Measurements from ENCODE around the gene CARM1. TPM values are rescaled to one million over a fixed set of nuclear protein-coding genes. Genes with fewer than 3 reads are reported as not detected.
"Not testable (repeated sequence)": the region's sequence is repeated elsewhere in the genome, so short reads cannot be mapped to it uniquely, and the experiment has no call there.

Gene CARM1
- total RNA-seq, 1 donor, result 9.0 TPM

GRCh38 chr19:10858204-10858828 is 13.0 kb upstream of the CARM1 start:
- Histone ChIP-seq H3K4me1 (ENCODE audit: insufficient read depth, low read length) (peaks cover 6% of the 10 kb centered on the region), H3K4me3 (ENCODE audit: low read length) (no peak overlapping the region), H3K9me3 (ENCODE audit: low read depth, low read length) (no peaks in the 10 kb centered on the region), H3K27me3 (ENCODE audit: insufficient read depth, low read length) (no peaks in the 10 kb centered on the region)

- no peaks in the 10 kb centered on the region for H3K9me3 ChIP-seq (ENCODE audit: low read depth, low read length)
- no peak overlapping the region for H3K4me3 ChIP-seq (ENCODE audit: low read length)
- H3K27me3 ChIP-seq (ENCODE audit: insufficient read depth, low read length), result no peaks in the 10 kb centered on the region
- H3K4me1 ChIP-seq (ENCODE audit: insufficient read depth, low read length), result peaks cover 16% of the 10 kb centered on the region
These were observed 10.2 kb upstream of the CARM1 start for GRCh38 chr19:10861103-10861651.

GRCh38 chr19:10862561-10863106 is 8.7 kb upstream of the CARM1 start:
- Histone ChIP-seq H3K9me3 (ENCODE audit: low read depth, low read length) (no peaks in the 10 kb centered on the region), H3K4me1 (ENCODE audit: insufficient read depth, low read length) (peaks cover 21% of the 10 kb centered on the region), H3K27me3 (ENCODE audit: insufficient read depth, low read length) (no peaks in the 10 kb centered on the region), H3K4me3 (ENCODE audit: low read length) (no peak overlapping the region)

GRCh38 chr19:10863107-10863717 is 8.1 kb upstream of the CARM1 start:
- Histone ChIP-seq H3K4me1 (ENCODE audit: insufficient read depth, low read length) (peaks cover 27% of the 10 kb centered on the region), H3K27me3 (ENCODE audit: insufficient read depth, low read length) (no peaks in the 10 kb centered on the region), H3K9me3 (ENCODE audit: low read depth, low read length) (no peaks in the 10 kb centered on the region), H3K4me3 (ENCODE audit: low read length) (no peak overlapping the region)

GRCh38 chr19:10864538-10864899 is 6.8 kb upstream of the CARM1 start:
- Histone ChIP-seq H3K4me3 (ENCODE audit: low read length) (no peak overlapping the region), H3K27me3 (ENCODE audit: insufficient read depth, low read length) (no peaks in the 10 kb centered on the region), H3K9me3 (ENCODE audit: low read depth, low read length) (no peaks in the 10 kb centered on the region), H3K4me1 (ENCODE audit: insufficient read depth, low read length) (peaks cover 36% of the 10 kb centered on the region)

- no peaks in the 10 kb centered on the region for H3K9me3 ChIP-seq (ENCODE audit: low read depth, low read length)
- peaks cover 39% of the 10 kb centered on the region for H3K4me1 ChIP-seq (ENCODE audit: insufficient read depth, low read length)
- no peaks in the 10 kb centered on the region for H3K27me3 ChIP-seq (ENCODE audit: insufficient read depth, low read length)
- no peak overlapping the region for H3K4me3 ChIP-seq (ENCODE audit: low read length)
These were observed 4.9 kb upstream of the CARM1 start for GRCh38 chr19:10866495-10866894.

- H3K4me1 ChIP-seq (ENCODE audit: insufficient read depth, low read length), result peaks cover 50% of the 10 kb centered on the region
These were observed 2.3 kb upstream of the CARM1 start for GRCh38 chr19:10868872-10869547.

GRCh38 chr19:10869872-10870311 is 1.5 kb upstream of the CARM1 start:
- H3K9me3 ChIP-seq (ENCODE audit: low read depth, low read length); H3K27me3 ChIP-seq (ENCODE audit: insufficient read depth, low read length); H3K4me3 ChIP-seq (ENCODE audit: low read length): not testable (repeated sequence)
- peaks cover 43% of the 10 kb centered on the region for H3K4me1 ChIP-seq (ENCODE audit: insufficient read depth, low read length)

More at GRCh38 chr19:10868872-10869547, 2.3 kb upstream of the CARM1 start:
- Histone ChIP-seq H3K4me3 (ENCODE audit: low read length) (no peak overlapping the region), H3K27me3 (ENCODE audit: insufficient read depth, low read length) (no peaks in the 10 kb centered on the region), H3K9me3 (ENCODE audit: low read depth, low read length) (no peaks in the 10 kb centered on the region)

- no peaks in the 10 kb centered on the region for H3K27me3 ChIP-seq (ENCODE audit: insufficient read depth, low read length)
- peak overlapping the region; percentile 26 for H3K4me3 ChIP-seq (ENCODE audit: low read length)
- H3K9me3 ChIP-seq (ENCODE audit: low read depth, low read length), result no peaks in the 10 kb centered on the region
- H3K4me1 ChIP-seq (ENCODE audit: insufficient read depth, low read length), result peaks cover 43% of the 10 kb centered on the region
These were observed 825 bp upstream of the CARM1 start for GRCh38 chr19:10870501-10870954.

- Histone ChIP-seq H3K9me3 (ENCODE audit: low read depth, low read length) (no peaks in the 10 kb centered on the region), H3K4me1 (ENCODE audit: insufficient read depth, low read length) (peaks cover 52% of the 10 kb centered on the region), H3K4me3 (ENCODE audit: low read length) (peak overlapping the region; percentile 46), H3K27me3 (ENCODE audit: insufficient read depth, low read length) (no peaks in the 10 kb centered on the region)
These were observed 575 bp downstream of the CARM1 start for GRCh38 chr19:10871711-10872545.

GRCh38 chr19:10872546-10873107 is 1.3 kb downstream of the CARM1 start:
- no peaks in the 10 kb centered on the region for H3K9me3 ChIP-seq (ENCODE audit: low read depth, low read length)
- H3K27me3 ChIP-seq (ENCODE audit: insufficient read depth, low read length), result no peaks in the 10 kb centered on the region
- peaks cover 51% of the 10 kb centered on the region for H3K4me1 ChIP-seq (ENCODE audit: insufficient read depth, low read length)
- peak overlapping the region; percentile 46 for H3K4me3 ChIP-seq (ENCODE audit: low read length)

- Histone ChIP-seq H3K9me3 (ENCODE audit: low read depth, low read length) (no peaks in the 10 kb centered on the region), H3K4me1 (ENCODE audit: insufficient read depth, low read length) (peaks cover 49% of the 10 kb centered on the region), H3K27me3 (ENCODE audit: insufficient read depth, low read length) (no peaks in the 10 kb centered on the region), H3K4me3 (ENCODE audit: low read length) (no peak overlapping the region)
These were observed 2.7 kb downstream of the CARM1 start for GRCh38 chr19:10874024-10874423.

- H3K4me3 ChIP-seq (ENCODE audit: low read length), result no peak overlapping the region
- no peaks in the 10 kb centered on the region for H3K9me3 ChIP-seq (ENCODE audit: low read depth, low read length)
- peaks cover 45% of the 10 kb centered on the region for H3K4me1 ChIP-seq (ENCODE audit: insufficient read depth, low read length)
- no peaks in the 10 kb centered on the region for H3K27me3 ChIP-seq (ENCODE audit: insufficient read depth, low read length)
These were observed 5.3 kb downstream of the CARM1 start for GRCh38 chr19:10876459-10877240.

GRCh38 chr19:10877608-10878007 is 6.3 kb downstream of the CARM1 start:
- not testable (repeated sequence) for H3K27me3 ChIP-seq (ENCODE audit: insufficient read depth, low read length); H3K9me3 ChIP-seq (ENCODE audit: low read depth, low read length); H3K4me3 ChIP-seq (ENCODE audit: low read length)
- H3K4me1 ChIP-seq (ENCODE audit: insufficient read depth, low read length), result peaks cover 39% of the 10 kb centered on the region

Data from mononuclear cell (primary cell).